Esophagus muscularis mucosa (tissue), 4 donors: Measurements from ENCODE around the gene PTPRD. TPM values are rescaled to one million over a fixed set of nuclear protein-coding genes. Genes with fewer than 3 reads are reported as not detected.

Source experiments
- DNase-seq: peaks from one replicate; pipeline ENCODE4 v3.0.0-alpha.2; 2017; ENCODE audit errors: extremely low spot score
- H3K27ac ChIP-seq, 4 donors: fragments of 200-600 bp; sonication (generic); replicated peaks in 1 of 4; 1 replicate in 3 of 4; 2 replicates in 1 of 4; pipeline ENCODE4 v1.5.1; 2016 to 2019; ENCODE audit warnings: mild to moderate bottlenecking in 1 of 4
- H3K27me3 ChIP-seq, 4 donors: fragments of 200-600 bp; sonication (generic); one replicate each; pipeline versions ENCODE4 v1.5.1 to v1.6.0; 2016 to 2019
- H3K36me3 ChIP-seq, 4 donors: fragments of 200-600 bp; sonication (generic); one replicate each; pipeline ENCODE4 v1.5.1; 2016 to 2019
- H3K4me1 ChIP-seq, 4 donors: fragments of 200-600 bp; sonication (generic); one replicate each; pipeline ENCODE4 v1.5.1; 2016 to 2019
- H3K4me3 ChIP-seq, 4 donors: fragments of 200-600 bp; sonication (generic); 1 replicate in 2 of 4; 2 replicates in 2 of 4; pipeline ENCODE4 v1.5.1; 2016 to 2019; ENCODE audit warnings: mild to moderate bottlenecking in 4 of 4, moderate library complexity in 1 of 4
- H3K9me3 ChIP-seq, 4 donors: fragments of 200-600 bp; sonication (generic); 1 replicate in 3 of 4; 2 replicates in 1 of 4; pipeline ENCODE4 v1.5.1; 2016 to 2019
- CTCF ChIP-seq, 3 experiments: fragments of 200-600 bp in 2 of 3; fragments of 450-650 bp in 1 of 3; sonication (generic) in 2 of 3; IDR thresholded peaks; one replicate each; pipeline ENCODE4 v1.5.1; 2017 to 2019; ENCODE audit warnings: antibody characterized with exemption in 3 of 3, mild to moderate bottlenecking in 2 of 3, moderate library complexity in 1 of 3
- EP300 ChIP-seq: sonication (generic); formaldehyde crosslinking; IDR thresholded peaks from one replicate; pipeline ENCODE4 v1.6.1; 2017; ENCODE audit warnings: antibody characterized with exemption
- POLR2A ChIP-seq: fragments of 450-650 bp; IDR thresholded peaks from one replicate; pipeline ENCODE4 v1.6.1; 2017; ENCODE audit warnings: antibody characterized with exemption, moderate library complexity, mild to moderate bottlenecking, low read depth
- POLR2AphosphoS5 ChIP-seq, 2 donors: sonication (generic); formaldehyde crosslinking; IDR thresholded peaks; one replicate each; pipeline ENCODE4 v1.6.1; 2017; ENCODE audit warnings: antibody characterized with exemption in 2 of 2
- WGBS: methylation state at CpG from one replicate; pipeline ENCODE4 v1.1.5; 2018; 5-methylcytosine and 5-hydroxymethylcytosine counted together
- intact Hi-C: fragments of 100-400 bp; cut with DNase I; formaldehyde crosslinking; loops from one replicate; pipeline ENCODE4 v1.15.1; 2023
- total RNA-seq, 4 donors: library from RNA; depleted of rRNA; stranded (reverse); fragments of >200 nt; gene quantifications; one replicate each; pipeline versions ENCODE4 v1.1.0 to v1.2.1, GENCODE V29; 2016

The PTPRD gene
- total RNA-seq, 4 donors from 2014 or later, result 4.1 to 6.6 (median 5.0) TPM

DNA sequence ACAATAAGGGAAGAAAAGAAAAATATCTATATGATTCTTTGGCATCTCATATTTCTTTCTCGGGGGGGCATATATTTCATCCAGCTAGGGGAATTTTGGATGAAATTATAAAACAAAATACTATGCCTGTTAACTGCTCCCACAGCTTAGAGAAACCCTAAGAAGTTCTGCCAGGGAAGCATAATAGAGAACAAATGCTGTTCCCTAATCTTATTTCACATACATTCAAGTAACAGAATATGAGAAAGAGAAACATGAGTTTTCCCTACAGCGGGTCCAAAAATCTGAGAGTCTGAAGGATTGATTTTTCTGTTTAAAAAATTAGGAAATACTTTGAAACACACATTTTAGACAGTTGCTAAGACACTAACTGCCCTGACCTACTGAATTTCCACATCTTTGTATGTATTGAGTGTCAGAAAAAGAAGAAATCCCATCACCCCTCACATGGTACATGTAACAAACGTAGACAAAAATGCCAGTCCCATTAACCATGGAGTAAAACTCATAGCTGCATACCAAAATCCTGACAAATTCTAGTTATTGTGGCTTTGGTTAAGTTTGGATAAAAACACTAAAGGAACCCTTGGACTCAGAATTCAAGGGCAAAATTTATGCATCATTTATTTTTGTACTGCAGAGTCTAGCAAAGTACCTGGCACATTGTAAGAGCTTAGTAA is 2193.1 kb downstream of the PTPRD start:
- no peaks in the 10 kb centered on the region for H3K9me3 ChIP-seq
- TF ChIP-seq POLR2A (no peak), CTCF (IDR thresholded peaks at IDR 0.05) (no peak), EP300 (no peak), POLR2AphosphoS5 (IDR thresholded peaks at IDR 0.05) (no peak)
- H3K36me3 ChIP-seq, result no peaks in the 10 kb centered on the region
- no peaks in the 10 kb centered on the region for H3K27me3 ChIP-seq
- WGBS, result 87% methylated on average over 3 of the region's 3 CpGs
- DNase-seq, result no peak
- H3K4me1 ChIP-seq, result no peaks in the 10 kb centered on the region
- no peak overlapping the region for H3K27ac ChIP-seq
- H3K4me3 ChIP-seq, result no peak overlapping the region
- intact Hi-C loops, result no loop called here

GRCh38 chr9:8417341-8417740 is 2195.5 kb downstream of the PTPRD start:
- no peaks in the 10 kb centered on the region for H3K27me3 ChIP-seq
- intact Hi-C loops, result no loop called here
- H3K27ac ChIP-seq, result no peak overlapping the region
- H3K36me3 ChIP-seq, result no peaks in the 10 kb centered on the region
- WGBS, result 39% methylated on average over 1 of the region's 1 CpG
- DNase-seq, result no peak
- H3K4me3 ChIP-seq, result no peak overlapping the region
- no peaks in the 10 kb centered on the region for H3K9me3 ChIP-seq
- no peak for TF ChIP-seq CTCF (IDR thresholded peaks at IDR 0.05)
- TF ChIP-seq POLR2AphosphoS5 (IDR thresholded peaks at IDR 0.05), result no peak
- no peak for TF ChIP-seq EP300
- H3K4me1 ChIP-seq, result no peaks in the 10 kb centered on the region

GRCh38 chr9:8412327-8412726 is 2200.5 kb downstream of the PTPRD start:
- Histone ChIP-seq H3K27ac (no peak overlapping the region), H3K4me3 (no peak overlapping the region), H3K36me3 (no peaks in the 10 kb centered on the region), H3K9me3 (no peaks in the 10 kb centered on the region), H3K27me3 (no peaks in the 10 kb centered on the region), H3K4me1 (no peaks in the 10 kb centered on the region)
- intact Hi-C loops, result no loop called here
- WGBS, result 93% methylated on average over 3 of the region's 3 CpGs
- TF ChIP-seq CTCF (IDR thresholded peaks at IDR 0.05) (no peak), EP300 (no peak), POLR2A (no peak), POLR2AphosphoS5 (IDR thresholded peaks at IDR 0.05) (no peak)
- DNase-seq, result no peak

DNA sequence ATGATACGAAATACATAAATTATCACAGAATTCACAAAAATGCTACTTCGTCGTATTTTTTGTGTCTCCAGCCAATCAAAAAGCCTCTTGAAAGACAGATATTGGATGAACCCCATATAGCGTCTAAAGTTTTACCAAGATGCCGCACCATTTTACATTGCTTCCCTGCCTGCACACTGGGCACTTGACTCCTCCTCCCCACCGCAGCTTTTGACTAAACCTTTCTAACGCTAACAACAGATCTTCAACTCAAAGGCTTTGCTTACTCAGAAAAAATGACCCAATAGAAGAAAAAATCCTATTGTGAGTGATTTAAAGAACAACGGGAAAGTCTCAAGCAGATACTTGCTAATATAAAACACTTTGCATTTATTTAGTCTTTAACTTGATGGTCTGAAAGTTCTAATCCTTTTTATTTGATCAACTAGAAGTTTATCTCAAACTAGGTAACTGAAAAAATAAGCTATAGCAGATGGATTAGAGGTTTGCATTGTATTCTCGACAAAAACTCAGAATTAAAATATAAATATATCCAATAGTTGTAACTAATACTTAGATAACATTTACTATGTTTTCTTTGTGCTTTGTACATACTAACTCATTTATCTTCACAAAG is 2204.1 kb downstream of the PTPRD start:
- Histone ChIP-seq H3K27ac (no peak overlapping the region), H3K27me3 (no peaks in the 10 kb centered on the region), H3K9me3 (no peaks in the 10 kb centered on the region), H3K4me3 (no peak overlapping the region), H3K36me3 (no peaks in the 10 kb centered on the region), H3K4me1 (no peaks in the 10 kb centered on the region)
- 88% methylated on average over 9 of the region's 9 CpGs for WGBS
- intact Hi-C loops, result no loop called here
- DNase-seq, result no peak
- TF ChIP-seq POLR2AphosphoS5 (IDR thresholded peaks at IDR 0.05) (no peak), CTCF (IDR thresholded peaks at IDR 0.05) (no peak), EP300 (no peak), POLR2A (no peak)
